HG02588 (cell line): ENCODE results near the gene TSPAN8.
"Not testable (repeated sequence)": the region's sequence is repeated elsewhere in the genome, so short reads cannot be mapped to it uniquely, and the experiment has no call there.

Source experiments
- ATAC-seq: cut with Tn5 transposase; IDR thresholded peaks from one replicate; pipeline ENCODE4 v1.9.1; 2021; ENCODE audit warnings: mild to moderate bottlenecking, moderate library complexity; ENCODE audit not compliant: unreplicated experiment

Gene TSPAN8

DNA sequence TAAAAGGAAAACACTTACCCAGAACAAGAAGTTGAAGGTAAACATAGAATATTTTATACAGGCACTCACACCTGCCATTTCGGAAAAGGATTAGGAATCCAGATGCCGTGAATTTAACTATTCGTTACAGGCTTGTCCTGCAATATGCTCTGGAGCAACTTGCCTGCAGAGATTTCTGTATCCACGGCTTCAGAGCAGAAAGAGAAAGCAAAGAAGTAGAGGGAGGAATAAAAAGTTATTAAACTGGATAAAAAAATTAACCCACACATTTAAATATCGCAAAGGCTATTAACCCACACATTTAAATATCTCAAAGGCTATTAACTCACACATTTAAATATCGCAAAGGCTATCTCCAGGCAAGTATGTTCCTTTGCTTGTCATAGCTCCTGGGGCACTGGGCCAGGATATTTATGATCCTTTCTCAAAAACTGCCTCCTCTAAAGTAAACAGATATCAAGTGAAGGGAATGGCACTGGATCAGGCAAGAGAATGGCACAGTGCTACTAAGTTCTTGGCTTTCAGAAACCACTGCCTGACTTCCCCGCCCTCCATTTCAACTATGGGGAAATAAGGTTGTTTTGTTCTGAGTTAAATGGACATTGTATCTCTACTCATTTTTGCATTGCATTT is at the start of gene TSPAN8:
Gene TSPAN8 (minus strand): TSS at position 399 of the 633 bp plus-strand sequence. CDS start 321 bp downstream, at position 78.
- ATAC-seq = no peak

DNA sequence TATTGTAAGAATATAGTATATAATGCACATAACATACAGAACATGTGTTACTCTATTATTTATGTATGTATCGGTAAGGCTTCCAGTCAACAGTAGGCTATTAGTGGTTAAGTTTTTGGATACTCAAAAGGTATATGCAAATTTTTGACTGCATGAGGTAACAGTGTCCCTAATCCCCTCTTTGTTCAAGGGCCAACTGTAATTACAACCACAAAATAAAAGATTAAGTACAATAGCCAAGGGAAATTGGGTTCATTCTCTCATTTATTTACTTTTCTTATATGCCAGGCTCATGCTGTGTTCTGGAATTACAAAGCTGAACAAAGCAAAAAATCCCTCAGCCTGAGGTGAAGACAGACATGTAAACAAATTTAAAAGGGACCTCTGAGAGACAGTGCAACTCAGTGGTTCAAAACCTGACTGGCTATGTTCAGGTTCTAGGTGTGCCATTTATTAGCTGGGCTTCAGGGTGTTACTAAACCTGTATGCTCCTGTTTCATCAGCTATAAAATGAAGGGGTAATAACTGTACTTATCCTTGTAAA is 43.4 kb upstream of the TSPAN8 start:
- no peak for ATAC-seq

DNA sequence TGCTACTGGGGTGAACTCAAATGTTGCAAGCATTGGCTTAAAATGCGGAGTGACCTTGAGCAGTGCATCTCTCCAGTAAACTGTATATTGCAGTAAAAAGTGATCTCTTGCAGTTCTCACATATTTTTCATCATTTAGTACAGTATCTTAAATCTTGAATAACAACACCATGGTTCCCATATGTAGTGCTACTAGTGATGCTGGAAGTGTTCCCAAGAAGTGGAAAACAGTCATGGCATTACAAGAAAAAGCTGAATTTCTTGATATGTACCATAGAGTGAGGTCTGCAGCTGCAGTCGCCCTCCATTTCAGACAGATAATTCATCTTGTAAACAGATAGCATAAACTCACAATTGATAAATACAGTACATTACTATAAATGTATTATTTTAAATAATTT is 42.9 kb upstream of the TSPAN8 start:
- no peak for ATAC-seq

DNA sequence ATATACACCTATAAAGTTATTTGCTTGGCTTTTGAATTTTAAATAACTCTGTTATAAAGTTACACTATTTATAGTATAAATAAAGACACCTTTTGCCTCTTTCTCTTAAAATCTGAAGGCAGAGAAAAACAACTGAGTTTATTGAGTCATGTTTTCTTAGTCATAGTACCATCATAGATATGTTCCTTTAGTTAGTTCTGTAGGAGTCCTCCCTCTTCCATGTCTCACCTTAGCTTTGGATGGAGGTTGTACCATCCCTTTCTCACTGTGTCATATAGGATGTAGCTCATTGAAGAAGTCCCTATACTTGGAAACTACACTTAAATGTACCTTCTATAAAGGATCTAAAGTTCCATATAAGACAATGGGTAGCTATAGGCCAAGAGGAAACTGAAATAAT is 39.7 kb upstream of the TSPAN8 start:
- no peak for ATAC-seq

DNA sequence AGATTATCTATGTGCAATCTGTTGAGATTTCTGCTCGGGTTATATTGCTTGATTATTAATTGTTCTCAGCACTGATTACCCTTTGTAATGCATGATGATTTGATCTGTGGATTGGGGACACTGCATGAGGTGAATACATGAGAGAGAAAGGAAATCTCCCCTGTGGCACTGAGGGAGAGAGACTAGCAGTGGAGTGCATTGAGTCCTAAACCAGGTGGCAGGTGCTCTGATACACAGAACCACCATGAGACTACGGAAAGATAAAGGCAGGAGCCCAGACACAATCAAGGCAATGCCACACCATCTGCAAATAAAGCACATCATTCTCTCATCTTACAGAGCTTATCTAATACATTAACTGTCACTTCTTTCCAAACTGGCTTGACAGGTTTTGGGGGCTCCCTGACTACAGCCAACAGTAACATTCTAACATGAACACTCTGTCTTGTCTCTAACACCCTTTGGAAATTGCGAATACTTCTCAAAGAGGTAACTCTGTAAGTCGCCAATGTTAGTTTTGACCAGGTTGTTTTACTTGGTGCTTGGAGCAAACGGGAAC is 37.6 kb upstream of the TSPAN8 start:
- ATAC-seq = no peak

DNA sequence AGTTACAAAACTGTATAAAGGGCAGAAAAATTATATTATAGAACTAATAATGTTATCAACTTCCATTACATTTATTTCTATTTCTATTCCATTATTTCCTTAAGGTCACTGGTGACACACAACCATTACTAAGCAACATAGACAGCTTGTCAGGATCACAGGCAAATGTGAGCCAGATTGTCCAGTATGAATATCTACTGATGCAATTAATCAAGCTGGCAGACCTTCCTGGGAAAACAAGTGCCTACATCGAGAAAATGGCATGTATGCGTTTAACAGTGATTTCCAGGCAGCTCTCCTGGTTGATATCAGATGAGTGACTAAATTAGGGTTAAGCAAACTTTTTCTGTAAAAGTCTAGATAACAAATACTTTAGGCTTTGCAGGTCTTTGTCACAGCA is 36.9 kb upstream of the TSPAN8 start:
- no peak for ATAC-seq

DNA sequence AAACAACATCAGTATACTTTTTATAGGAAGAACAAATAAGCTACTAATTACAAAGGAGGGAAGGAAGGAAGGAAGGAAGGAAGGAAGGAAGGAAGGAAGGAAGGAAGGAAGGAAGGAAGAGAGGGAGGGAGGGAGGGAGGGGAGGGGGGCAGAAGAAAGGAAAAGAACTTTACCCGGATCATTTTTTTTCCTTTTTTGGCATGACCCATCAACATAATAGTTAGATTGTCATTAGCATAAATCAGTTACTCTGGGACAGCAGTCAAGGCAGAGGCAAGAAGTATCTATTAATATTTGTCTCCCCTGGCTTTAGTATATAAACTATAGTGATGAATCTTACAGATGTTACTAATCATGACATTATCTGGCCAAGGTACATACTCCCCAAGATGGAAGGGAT is 35.2 kb upstream of the TSPAN8 start:
- ATAC-seq = no peak

DNA sequence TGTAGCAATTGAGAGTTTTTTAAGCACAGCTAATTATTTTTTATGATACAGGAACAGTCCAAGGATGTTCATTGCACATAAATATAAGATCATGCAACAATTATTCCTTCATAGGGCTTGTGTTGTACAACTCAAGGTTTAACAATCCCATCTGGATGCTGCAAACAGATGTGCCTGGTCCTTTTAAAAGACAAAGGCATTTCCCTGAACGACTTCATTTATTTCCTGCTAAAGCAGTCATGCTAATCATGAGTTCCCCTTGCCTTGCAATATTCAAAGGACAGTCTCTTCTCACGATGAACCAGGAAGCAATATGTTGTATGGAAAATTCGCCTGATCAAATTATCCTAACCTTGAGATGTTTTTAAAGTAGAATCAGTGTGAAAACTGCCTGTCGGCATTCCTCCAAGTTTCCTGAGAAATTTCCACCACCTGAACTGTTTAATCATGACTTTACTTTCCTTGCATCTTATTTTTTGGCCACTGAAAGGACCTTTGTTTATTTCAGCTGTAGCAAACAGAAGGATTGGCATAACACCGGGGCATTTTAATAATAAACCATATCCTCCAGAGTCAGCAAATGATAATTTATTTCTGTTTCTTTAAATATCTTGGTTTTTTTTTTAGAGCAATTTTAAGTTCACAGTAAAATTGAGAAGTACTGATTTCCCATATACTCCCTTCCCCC is 33.9 kb upstream of the TSPAN8 start:
- ATAC-seq = no peak

DNA sequence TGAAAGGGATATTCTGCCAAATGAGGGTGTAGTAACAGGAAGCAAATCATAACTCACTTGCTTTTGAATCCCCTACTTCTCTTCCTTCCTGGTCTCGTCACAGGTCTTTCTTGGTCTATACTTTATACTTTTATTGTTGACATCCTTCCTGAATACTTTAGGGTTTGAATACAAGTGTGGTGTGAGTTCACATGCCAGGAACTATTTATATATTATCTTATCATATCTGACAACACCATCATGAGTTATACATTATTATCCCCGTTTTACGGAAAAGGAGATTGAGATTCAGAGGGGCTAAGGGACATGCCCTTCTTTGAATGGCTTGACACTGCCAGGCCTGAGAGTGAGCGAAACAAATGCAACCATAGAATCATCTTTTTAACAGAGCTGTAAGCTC is 33.0 kb upstream of the TSPAN8 start:
- no peak for ATAC-seq

DNA sequence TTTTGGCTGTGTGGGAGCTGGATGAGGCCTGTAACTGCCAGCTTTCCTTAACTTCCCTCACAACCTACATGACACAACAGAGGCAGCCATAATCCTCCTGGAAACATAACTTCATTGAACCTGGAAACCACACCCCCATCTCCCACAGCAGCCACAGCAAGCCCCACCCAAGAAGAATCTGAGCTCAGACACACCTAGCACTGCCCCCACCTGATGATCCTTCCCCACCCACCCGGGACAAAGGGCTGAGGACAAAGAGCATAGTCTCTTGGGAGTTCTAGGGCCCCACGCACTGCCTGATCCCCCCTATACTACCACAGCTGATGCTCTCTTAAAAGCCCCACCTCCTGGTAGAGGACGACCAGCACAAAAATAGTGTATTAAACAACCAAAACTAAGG is 29.6 kb upstream of the TSPAN8 start:
- ATAC-seq = no peak

DNA sequence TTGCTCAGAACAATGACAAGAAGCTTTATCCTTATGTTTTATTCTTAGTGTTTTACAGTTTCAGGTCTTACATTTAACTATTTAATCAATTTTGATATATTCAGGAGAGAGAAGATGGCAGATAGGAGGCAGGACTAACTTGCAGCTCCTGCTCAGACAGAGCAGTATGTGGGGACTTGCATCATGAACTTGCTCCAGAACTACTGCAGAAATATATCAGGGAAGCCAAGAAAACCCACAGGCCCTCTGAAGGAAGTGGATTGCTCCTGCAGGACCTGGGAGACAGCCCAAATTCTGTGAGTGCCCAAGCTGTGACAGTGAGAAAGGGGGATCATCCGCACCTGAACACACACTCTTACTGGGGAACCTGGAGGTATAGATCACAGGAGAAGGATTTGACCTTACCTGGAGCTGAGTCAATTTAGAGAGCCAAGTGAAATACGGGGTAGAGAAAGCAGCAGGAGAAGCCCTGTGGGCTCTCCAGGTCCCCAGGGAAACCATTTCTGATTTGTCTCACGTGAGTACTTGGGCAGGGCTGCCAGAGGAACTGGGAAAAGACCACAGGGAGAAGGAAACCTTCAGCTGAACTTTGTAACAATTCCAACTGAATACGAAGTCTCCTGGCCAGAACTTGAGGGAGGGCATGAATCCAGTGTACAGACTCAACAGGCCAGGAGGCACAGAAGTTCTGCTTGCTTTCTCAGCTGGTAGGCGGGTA is 28.9 kb upstream of the TSPAN8 start:
- ATAC-seq = no peak

DNA sequence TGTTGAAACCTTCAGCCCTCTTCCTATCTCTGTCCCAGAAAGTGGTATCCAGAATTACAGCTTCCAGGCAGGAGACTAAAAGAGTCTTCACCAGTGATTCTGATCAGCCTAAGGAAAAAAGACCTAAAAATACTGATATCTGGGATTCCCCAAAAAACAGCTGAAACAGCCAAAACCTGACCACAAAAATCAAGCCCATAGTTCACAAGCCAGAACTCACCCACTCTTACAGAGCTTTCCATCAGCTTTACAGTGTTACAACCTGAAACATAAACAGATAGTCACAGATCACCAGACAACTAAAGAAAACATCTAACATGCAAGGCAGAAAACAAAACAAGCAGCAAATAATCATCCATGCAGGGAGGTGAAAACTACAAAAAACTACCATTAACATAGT is 26.0 kb upstream of the TSPAN8 start:
- no peak for ATAC-seq

DNA sequence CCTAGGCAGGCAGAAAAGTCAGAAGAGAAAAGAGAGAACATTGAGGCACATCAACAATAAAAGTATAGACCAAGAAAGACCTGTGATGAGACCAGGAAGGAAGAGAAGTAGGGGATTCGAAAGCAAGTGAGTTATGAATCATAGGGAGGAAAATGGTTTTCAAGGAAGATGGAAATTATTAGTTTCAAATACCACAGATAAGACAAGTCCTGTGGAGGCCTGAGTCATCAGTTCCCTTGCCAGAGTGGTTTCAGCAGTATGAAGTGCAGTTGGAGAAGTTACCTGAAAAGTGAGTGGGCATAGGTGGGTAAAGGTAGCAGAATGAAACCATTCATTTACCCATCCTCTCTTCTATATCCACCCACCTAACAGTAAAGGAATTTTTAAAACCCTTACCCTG is 25.2 kb upstream of the TSPAN8 start:
- ATAC-seq = no peak

DNA sequence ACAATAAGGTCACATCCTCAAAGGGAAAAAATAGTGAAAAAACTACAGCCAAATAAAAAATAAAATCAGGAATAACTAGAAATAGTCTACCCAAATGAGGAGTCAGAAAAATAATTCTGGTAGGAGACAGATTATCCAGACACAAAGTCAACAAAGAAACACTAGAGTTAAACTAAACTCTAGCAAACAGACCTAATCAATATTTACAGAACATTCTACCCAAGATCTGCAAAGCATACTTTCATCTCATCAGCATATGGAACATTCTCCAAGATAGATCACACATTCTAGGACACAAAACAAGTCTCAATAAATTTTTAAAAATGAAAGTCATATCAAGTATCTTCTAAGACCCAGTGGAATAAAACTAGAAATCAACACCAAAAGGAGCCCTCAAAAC is 20.4 kb upstream of the TSPAN8 start:
- no peak for ATAC-seq

DNA sequence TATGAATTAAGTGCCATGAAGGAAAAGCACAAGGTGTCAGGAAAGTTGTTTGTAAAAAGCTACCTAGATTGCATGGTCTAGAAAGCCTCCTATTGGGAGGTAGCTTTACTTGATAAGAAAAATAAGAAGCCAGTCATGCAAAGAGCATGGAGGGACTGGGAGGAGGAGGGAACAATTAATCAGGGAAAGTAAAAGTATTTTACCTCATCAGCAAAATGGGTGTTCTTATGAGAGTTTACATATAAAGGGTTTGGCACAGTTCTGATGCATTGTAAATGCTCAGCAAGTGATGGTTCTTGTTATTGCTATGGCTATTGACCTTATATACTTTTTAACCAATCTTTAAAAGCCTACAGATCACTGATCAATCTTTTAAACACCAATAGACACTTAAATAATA is 17.0 kb upstream of the TSPAN8 start:
- no peak for ATAC-seq

DNA sequence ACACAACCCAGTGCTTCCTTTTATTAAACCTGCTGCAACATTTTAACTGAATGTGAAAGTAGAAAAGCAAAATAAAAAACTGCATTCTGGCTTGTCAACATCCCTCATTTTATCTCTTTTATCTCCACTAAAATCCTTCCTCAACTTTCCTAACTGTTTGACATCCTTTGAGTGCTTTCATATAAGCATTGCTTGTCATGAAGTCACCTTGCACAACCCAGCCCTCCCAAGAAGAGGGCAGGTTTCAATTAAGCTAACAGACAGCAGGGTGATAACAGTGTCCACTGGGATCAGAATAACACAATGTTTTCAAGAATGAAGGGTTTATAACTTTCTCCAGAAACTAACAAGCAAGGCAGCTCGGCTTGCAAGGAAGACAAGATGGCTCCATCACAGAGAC is 16.3 kb upstream of the TSPAN8 start:
- ATAC-seq = no peak

DNA sequence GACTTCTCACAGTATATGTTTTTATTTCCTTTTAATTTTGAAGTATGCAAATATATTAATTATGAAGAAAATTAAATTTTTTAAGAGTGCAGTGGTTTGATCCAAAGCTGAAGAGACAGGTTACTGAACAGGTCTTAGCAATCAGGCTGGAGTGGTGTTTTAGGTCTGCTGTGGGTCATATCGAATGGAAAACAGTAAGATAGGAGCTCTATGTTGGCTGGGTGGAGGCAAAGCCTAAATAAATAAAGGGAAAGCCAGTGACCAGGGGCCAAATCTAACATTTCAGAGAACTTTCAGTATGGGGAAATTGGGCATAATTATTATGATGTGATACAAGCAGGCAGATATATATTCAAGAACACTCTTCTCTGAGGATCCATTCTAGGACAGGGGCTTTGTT is 12.7 kb upstream of the TSPAN8 start:
- no peak for ATAC-seq

DNA sequence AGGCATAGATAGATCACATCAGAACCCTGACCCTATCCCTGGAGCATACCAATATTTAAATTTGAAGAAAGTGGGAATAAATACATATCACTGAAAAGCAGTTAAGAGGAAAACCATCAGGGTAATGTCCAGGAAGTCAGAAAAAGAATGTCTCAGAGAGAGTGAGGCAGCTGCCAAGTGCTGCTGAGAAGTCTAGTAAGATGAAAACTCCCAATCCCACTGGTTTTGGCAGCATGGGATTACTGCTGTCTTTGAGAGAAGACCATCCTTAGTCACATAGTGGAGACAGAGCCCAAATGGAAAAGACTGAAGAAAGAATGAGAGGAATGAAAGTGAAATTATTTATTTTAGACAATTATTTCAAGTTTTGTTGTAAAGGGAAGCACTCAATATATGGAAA is 11.5 kb upstream of the TSPAN8 start:
- no peak for ATAC-seq

DNA sequence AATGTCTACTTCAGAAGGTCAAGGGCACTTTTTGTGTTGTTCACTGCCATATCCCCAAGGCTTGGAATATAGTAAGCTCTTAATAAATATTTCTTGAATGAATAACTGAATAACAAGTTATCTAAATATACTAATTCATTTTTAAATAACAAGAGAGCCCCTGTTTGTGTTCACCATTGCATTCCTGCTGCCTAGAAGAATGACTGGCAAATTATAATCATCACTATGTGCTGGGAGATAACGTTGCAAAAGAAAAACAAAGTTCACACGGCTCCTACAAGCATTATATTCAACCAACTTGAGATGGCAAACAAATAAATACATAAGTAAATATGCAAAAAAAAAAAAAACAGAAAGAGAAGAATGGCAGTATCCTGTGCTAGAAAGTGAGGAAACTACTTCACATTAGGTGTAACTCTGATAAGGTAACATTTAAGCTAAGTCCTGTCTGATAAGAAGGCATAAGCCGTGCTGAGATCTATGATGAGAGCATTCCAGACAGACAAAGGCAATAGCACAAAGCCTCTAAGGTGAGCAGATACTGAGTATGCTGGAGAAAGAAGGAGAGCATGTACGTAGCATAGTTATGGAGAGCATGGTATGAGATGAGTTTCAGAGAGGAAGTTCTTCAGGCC is 9.2 kb upstream of the TSPAN8 start:
- no peak for ATAC-seq

DNA sequence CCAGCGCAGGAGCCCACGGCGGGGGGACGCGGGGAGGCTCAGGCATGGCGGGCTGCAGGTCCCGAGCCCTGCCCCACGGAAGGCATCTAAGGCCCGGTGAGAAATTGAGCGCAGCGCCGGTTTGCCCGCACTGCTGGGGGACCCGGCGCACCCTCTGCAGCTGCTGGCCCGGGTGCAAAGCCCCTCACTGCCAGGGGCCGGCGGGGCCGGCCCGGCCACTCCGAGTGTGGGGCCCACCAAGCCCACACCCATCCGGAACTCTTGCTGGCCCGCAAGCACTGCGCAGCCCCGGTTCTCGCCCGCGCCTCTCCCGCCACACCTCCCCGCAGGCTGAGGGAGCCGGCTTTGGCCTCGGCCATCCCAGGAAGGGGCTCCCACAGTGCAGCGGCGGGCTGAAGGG is 8.5 kb upstream of the TSPAN8 start:
- ATAC-seq = no peak

DNA sequence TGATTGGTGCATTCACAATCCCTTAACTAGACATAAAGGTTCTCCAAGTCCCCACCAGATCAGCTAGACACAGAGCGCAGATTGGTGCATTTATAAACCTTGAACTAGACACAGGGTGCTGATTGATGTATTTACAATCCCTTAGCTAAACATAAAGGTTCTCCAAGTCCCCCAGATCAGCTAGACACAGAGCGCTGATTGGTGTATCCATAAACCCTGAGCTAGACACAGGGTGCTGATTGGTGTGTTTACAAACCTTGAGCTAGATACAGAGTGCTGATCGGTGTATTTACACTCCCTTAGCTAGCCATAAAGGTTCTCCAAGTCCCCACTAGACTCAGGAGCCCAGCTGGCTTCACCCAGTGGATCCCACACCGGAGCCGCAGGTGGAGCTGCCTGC is 8.0 kb upstream of the TSPAN8 start:
- ATAC-seq = not testable (repeated sequence)
